GM18951 (cell line): ENCODE results near the gene FBXW9.

ENCODE experiments used
- POLR2A ChIP-seq: IDR thresholded peaks from 4 replicates; pipeline ENCODE4 v1.6.1; 2011; ENCODE audit warnings: mild to moderate bottlenecking; ENCODE audit not compliant: insufficient read length, insufficient read depth; ENCODE audit errors: extremely low read depth
- in situ Hi-C: fragments of 300-500 bp; cut with MboI; formaldehyde crosslinking; loops from one replicate; pipeline ENCODE4 v1.12.0; 2022; ENCODE audit warnings: low sequenced_read_pairs, mixed read lengths, inconsistent platforms; ENCODE audit not compliant: unreplicated experiment

The FBXW9 gene

GRCh38 chr19:12667731-12668302, 28.6 kb downstream of the FBXW9 start:
- TF ChIP-seq POLR2A = no peak
- in situ Hi-C loops = no loop called here

- TF ChIP-seq POLR2A = peak; percentile 82
- in situ Hi-C loops = no loop called here
These were observed 30.0 kb downstream of the FBXW9 start, which contains the start of the genes MAN2B1 and WDR83 for GRCh38 chr19:12666265-12667048. Gene MAN2B1, minus strand, starts transcription at chr19:12666742. Its CDS starts 41 bp downstream, at chr19:12666701. Gene WDR83, plus strand, starts transcription at chr19:12666807. Its CDS starts 2,984 bp downstream, at chr19:12669791.

GRCh38 chr19:12665671-12666264, 30.7 kb downstream of the FBXW9 start:
- peak; percentile 14 for TF ChIP-seq POLR2A
- in situ Hi-C loops = no loop called here

DNA sequence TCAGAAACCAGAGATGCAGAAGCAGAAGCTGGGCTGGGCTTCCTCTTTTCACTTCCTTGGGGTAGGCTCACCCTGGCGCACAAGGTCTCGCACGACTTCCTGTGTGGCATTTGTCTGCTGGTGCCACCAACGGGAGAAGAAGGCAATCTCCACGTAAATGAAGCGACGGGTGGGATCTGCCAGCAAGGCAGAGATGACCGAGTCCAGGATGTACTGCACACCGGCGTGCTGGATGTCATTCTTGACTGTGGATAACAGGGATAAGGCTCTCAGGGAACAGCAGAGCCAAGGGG, 31.2 kb downstream of the FBXW9 start:
- peak; percentile 55 for TF ChIP-seq POLR2A
- in situ Hi-C loops = no loop called here

GRCh38 chr19:12664406-12665280, 31.8 kb downstream of the FBXW9 start:
- no peak for TF ChIP-seq POLR2A
- in situ Hi-C loops = no loop called here

DNA sequence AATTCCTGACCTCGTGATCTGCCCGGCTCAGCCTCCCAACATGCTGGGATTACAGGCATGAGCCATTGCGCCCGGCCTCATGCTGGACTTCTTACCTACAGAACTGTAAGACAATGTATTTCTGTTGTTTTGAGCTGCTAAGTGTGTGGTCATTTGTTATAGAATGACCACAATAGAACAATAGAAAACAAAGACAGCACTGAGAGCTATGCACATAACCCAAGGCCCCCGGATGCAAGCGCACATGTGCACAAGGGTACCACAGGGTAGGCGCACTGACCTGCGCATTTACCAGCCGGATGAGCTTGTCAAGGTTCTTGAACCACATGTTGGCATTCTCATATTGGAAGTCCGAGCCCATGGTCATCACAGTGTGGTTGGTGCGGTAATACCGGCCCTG, 35.5 kb downstream of the FBXW9 start:
- in situ Hi-C loops = no loop called here
- TF ChIP-seq POLR2A = peak; percentile 17

DNA sequence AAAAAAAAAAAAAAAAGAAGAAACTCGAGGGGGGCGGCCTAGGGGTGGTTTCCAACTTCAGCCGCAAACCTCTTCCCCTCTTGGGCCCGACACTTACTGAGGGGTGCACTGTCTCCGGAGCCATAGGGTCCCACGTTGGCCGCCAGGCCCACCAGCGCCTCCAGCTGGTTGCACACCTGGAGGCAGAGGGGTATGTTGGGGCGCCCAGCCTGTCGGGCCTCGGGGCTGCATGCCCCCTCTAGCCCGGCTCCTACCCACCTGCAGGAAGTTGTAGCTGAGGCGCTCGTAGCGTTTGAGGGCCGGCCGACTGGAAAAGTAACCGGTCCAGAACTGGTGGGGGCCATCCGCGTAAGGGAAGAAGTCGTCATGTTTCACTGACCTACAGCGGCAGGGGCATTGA, 38.5 kb downstream of the FBXW9 start:
- in situ Hi-C loops = no loop called here
- no peak for TF ChIP-seq POLR2A

- TF ChIP-seq POLR2A = no peak
- in situ Hi-C loops = no loop called here
These were observed 39.4 kb downstream of the FBXW9 start for GRCh38 chr19:12656899-12657571.

DNA sequence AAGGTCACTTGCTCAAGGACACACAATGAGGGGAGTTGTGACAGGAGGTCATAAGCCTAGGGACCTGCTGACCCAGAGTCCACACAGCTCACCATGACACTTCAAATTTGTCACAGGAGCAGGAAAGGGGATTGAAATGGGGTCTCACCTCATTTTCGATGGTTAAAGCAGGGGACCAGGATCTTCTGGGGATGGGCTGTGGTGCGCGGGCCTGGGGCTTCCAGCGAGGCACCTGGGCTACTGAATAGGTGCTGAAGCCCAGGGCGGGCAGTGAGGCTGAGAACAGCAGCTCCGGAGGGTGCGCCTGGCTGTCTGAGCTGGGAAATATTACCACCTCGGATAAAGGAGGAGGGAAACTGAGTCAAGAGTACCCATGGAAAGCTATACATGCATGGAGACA, 40.9 kb downstream of the FBXW9 start:
- in situ Hi-C loops = no loop called here
- TF ChIP-seq POLR2A = no peak

DNA sequence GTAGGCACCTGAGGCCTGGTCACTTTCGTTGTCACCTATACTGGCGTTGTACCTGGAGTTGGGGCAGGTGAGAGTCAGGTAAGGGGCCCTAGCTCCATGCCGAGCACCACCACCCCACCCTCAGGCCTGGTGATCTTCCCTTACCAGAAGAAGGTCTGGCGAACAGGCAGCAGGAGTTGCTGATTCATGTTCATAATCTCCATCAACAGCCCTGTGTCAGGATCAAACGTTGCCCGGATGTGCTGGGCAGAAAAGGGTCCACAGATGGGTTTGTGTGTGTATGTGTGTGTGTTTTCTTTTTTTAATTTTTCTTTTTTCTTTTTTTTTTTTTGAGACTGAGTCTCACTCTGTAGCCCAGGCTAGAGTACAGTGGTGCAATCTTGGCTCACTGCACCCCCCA, 44.2 kb downstream of the FBXW9 start:
- TF ChIP-seq POLR2A = no peak
- in situ Hi-C loops = no loop called here

GRCh38 chr19:12649941-12650340, 46.5 kb downstream of the FBXW9 start:
- TF ChIP-seq POLR2A = no peak
- in situ Hi-C loops = no loop called here

GRCh38 chr19:12648088-12648487, 48.3 kb downstream of the FBXW9 start:
- no peak for TF ChIP-seq POLR2A
- in situ Hi-C loops = no loop called here
